Neural cell (in vitro differentiated cells): Measurements from ENCODE around the gene SPN.

Experiments
- CTCF ChIP-seq: fragments of 450-650 bp; IDR thresholded peaks from 2 replicates; pipeline ENCODE4 v1.5.1; 2014; ENCODE audit warnings: antibody characterized with exemption, mild to moderate bottlenecking, moderate library complexity; ENCODE audit not compliant: poor library complexity, severe bottlenecking
- EP300 ChIP-seq: fragments of 450-650 bp; conservative IDR thresholded peaks from 2 replicates; pipeline ENCODE4 v1.6.1; 2014; ENCODE audit warnings: antibody characterized with exemption, mild to moderate bottlenecking, moderate library complexity; ENCODE audit not compliant: poor library complexity, severe bottlenecking
- EZH2 ChIP-seq: fragments of 200-600, 300-800 bp; shearing (Covaris generic), sonication (generic); IDR thresholded peaks from 2 replicates; pipeline ENCODE4 v1.6.1; 2014; ENCODE audit warnings: antibody characterized with exemption, low read length, borderline replicate concordance, mild to moderate bottlenecking; ENCODE audit not compliant: insufficient read depth, poor library complexity, severe bottlenecking
- REST ChIP-seq: IDR thresholded peaks from 2 replicates; pipeline ENCODE4 v1.6.1; 2012; ENCODE audit warnings: borderline replicate concordance
- TAF1 ChIP-seq: IDR thresholded peaks from 2 replicates; pipeline ENCODE4 v1.6.1; 2012; ENCODE audit warnings: low read depth

- TF ChIP-seq CTCF (no peak), EZH2 (no peak), TAF1 (no peak), REST (no peak), EP300 (no peak)
Observed at GRCh38 chr16:29662000-29662728, 883 bp upstream of the SPN start.
